SU-DHL-6 (cell line): Measurements from ENCODE around the gene LOXL4.

Experiments used
- CTCF ChIP-seq: fragments of 200-600 bp; sonication (generic); IDR thresholded peaks from one replicate; pipeline ENCODE4 v1.5.1; 2017; ENCODE audit warnings: antibody characterized with exemption, mild to moderate bottlenecking, low read length, moderate library complexity; ENCODE audit not compliant: insufficient read depth, poor library complexity, severe bottlenecking
- EZH2phosphoT487 ChIP-seq: fragments of 200-600 bp; sonication (generic), shearing (Covaris generic); conservative IDR thresholded peaks from 2 replicates; pipeline ENCODE4 v1.6.1; 2018; ENCODE audit warnings: mild to moderate bottlenecking, antibody characterized with exemption, low read length, moderate library complexity, mixed read lengths

GRCh38 chr10:98299341-98299740 is 31.3 kb upstream of the LOXL4 start:
- TF ChIP-seq CTCF = no peak
- TF ChIP-seq EZH2phosphoT487 = no peak
